Nephron progenitor cell (in vitro differentiated cells): ENCODE data around the gene C1orf116.

Experiments used
- DNase-seq: peaks from one replicate; pipeline ENCODE4 v3.0.0; 2021
- H3K27ac Mint-ChIP-seq: 2 replicates; pipeline ENCODE4 v1.8.0; 2021; ENCODE audit warnings: mild to moderate bottlenecking, moderate library complexity, mixed read lengths
- H3K27me3 Mint-ChIP-seq: 2 replicates; pipeline ENCODE4 v1.8.0; 2021; ENCODE audit warnings: mild to moderate bottlenecking, low read depth, mixed read lengths; ENCODE audit not compliant: poor library complexity
- H3K36me3 Mint-ChIP-seq: 2 replicates; pipeline ENCODE4 v1.8.0; 2021; ENCODE audit warnings: low read depth, mixed read lengths
- H3K4me1 Mint-ChIP-seq: 2 replicates; pipeline ENCODE4 v1.8.0; 2021; ENCODE audit warnings: mixed read lengths
- H3K4me3 Mint-ChIP-seq: 2 replicates; pipeline ENCODE4 v1.8.0; 2021; ENCODE audit warnings: mild to moderate bottlenecking, moderate library complexity, mixed read lengths
- H3K9me3 Mint-ChIP-seq: 2 replicates; pipeline ENCODE4 v1.8.0; 2021; ENCODE audit warnings: mild to moderate bottlenecking, moderate library complexity, mixed read lengths
- TF ChIP-seq, protein P1 (sequence below): fragments of 200-600 bp; sonication (generic); IDR thresholded peaks from 2 replicates; pipeline ENCODE4 v1.5.0; 2021; ENCODE audit warnings: antibody characterized with exemption

The C1orf116 gene

DNA sequence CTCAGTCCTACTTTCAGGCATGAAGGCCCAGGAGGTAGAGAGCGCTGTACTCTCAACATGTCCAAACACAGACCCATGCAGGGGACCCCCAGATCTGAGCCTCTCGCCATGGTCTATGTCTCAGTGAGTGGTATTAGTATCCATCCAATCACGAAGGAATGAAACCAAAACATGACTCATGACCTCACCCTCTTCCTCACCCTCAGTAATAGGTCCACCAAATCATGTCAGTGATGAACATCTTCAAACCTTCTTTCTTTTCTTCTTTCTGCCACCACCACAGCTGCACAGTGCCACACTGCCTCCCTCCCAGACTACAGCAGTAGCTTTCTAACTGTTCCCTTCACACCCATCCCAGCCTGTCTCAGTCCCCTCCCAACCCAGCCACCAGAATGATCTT, 16.8 kb downstream of the C1orf116 start:
- Mint-ChIP-seq H3K4me1 (peaks cover 1% of the 10 kb centered on the region), H3K27me3 (peaks cover 53% of the 10 kb centered on the region), H3K4me3 (no peak overlapping the region), H3K9me3 (no peaks in the 10 kb centered on the region), H3K36me3 (no peaks in the 10 kb centered on the region), H3K27ac (no peak overlapping the region)
- TF ChIP-seq, protein P1, sequence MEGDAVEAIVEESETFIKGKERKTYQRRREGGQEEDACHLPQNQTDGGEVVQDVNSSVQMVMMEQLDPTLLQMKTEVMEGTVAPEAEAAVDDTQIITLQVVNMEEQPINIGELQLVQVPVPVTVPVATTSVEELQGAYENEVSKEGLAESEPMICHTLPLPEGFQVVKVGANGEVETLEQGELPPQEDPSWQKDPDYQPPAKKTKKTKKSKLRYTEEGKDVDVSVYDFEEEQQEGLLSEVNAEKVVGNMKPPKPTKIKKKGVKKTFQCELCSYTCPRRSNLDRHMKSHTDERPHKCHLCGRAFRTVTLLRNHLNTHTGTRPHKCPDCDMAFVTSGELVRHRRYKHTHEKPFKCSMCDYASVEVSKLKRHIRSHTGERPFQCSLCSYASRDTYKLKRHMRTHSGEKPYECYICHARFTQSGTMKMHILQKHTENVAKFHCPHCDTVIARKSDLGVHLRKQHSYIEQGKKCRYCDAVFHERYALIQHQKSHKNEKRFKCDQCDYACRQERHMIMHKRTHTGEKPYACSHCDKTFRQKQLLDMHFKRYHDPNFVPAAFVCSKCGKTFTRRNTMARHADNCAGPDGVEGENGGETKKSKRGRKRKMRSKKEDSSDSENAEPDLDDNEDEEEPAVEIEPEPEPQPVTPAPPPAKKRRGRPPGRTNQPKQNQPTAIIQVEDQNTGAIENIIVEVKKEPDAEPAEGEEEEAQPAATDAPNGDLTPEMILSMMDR, result no peak
- no peak for DNase-seq

DNA sequence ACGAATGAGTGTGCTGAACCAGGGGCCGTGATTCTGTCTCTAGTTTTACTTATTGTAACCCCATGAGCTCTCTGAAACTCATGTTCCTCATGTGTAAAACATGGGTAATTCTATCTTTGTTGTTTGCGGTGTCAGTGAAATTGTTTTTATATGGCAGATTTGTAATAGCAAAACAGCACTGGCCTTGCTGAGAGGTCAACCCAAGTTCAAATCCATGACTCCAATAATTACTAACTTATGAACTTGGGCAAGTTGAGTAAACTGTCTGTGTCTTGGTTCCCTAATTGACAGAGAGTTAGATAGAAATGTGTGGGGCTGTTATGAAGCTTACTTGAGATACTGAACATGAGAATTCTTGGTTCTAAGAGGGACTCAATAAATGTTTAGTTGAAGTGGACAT, 17.8 kb downstream of the C1orf116 start:
- Mint-ChIP-seq H3K4me1 (no peaks in the 10 kb centered on the region), H3K4me3 (no peak overlapping the region), H3K9me3 (no peaks in the 10 kb centered on the region), H3K27ac (no peak overlapping the region), H3K27me3 (peaks cover 57% of the 10 kb centered on the region), H3K36me3 (no peaks in the 10 kb centered on the region)
- no peak for DNase-seq
- TF ChIP-seq, protein P1, result no peak

DNA sequence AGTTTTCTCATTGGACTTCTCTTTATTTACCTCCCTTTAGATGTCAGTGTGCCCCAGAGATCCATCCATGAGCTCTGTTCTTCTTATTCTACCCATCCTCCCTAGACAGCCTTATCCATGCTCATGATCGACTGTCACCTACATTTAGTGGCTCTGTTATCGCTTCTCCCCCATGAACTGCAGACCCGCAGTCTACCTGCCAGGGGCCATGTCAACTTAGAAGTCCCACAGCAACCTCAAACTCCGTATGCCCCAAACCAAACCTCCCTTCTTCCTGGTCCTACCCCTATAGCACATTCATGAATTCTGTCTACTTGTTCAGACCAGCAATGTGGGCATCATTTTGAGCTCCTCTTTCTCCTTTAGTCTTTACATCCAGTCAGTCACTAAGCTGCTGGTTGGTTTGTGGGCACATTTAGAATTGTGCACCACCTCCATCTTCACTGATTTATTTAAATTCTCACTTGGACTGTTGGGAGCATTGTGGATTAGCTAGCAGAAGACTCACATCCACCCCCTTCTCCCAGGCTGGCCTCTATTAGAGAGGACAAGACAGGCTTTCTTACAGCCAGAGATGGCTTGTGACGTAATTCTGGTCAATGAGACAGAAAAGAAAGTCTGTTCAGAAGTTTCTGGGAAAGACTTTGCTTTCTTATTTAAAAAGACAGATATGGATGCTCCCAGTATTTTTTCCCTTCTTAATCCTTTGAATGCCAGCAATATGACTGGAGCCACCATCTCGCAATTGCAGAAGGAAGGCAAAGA, 19.1 kb downstream of the C1orf116 start:
- TF ChIP-seq, protein P1, result no peak
- H3K27me3 Mint-ChIP-seq, result peaks cover 52% of the 10 kb centered on the region
- H3K4me3 Mint-ChIP-seq, result no peak overlapping the region
- H3K9me3 Mint-ChIP-seq, result no peaks in the 10 kb centered on the region
- no peaks in the 10 kb centered on the region for H3K36me3 Mint-ChIP-seq
- H3K27ac Mint-ChIP-seq, result no peak overlapping the region
- DNase-seq, result no peak
- H3K4me1 Mint-ChIP-seq, result no peaks in the 10 kb centered on the region

- Mint-ChIP-seq H3K4me3 (no peak overlapping the region), H3K36me3 (no peaks in the 10 kb centered on the region), H3K9me3 (no peaks in the 10 kb centered on the region), H3K27ac (no peak overlapping the region), H3K4me1 (no peaks in the 10 kb centered on the region), H3K27me3 (peaks cover 48% of the 10 kb centered on the region)
- TF ChIP-seq, protein P1, result no peak
- no peak for DNase-seq
These were observed 21.8 kb downstream of the C1orf116 start for GRCh38 chr1:207010726-207011125.

- no peak for DNase-seq
- no peaks in the 10 kb centered on the region for H3K36me3 Mint-ChIP-seq
- no peak overlapping the region for H3K27ac Mint-ChIP-seq
- no peak overlapping the region for H3K4me3 Mint-ChIP-seq
- TF ChIP-seq, protein P1, result no peak
- H3K9me3 Mint-ChIP-seq, result no peaks in the 10 kb centered on the region
- no peaks in the 10 kb centered on the region for H3K4me1 Mint-ChIP-seq
- H3K27me3 Mint-ChIP-seq, result peaks cover 47% of the 10 kb centered on the region
These were observed 22.6 kb downstream of the C1orf116 start for GRCh38 chr1:207009945-207010344.
